HEK293T (cell line): Measurements from ENCODE around the gene ARL17B.
"Not testable (repeated sequence)": the region's sequence is repeated elsewhere in the genome, so short reads cannot be mapped to it uniquely, and the experiment has no call there.

Source experiments
- ARNT ChIP-seq: fragments of 450-650 bp; IDR thresholded peaks from 2 replicates; pipeline ENCODE4 v1.6.1; 2017; ENCODE audit warnings: mild to moderate bottlenecking
- FOXA1 ChIP-seq: fragments of 450-650 bp; IDR thresholded peaks from 2 replicates; pipeline ENCODE4 v1.6.1; 2016; ENCODE audit warnings: mild to moderate bottlenecking
- NFRKB ChIP-seq: fragments of 450-650 bp; IDR thresholded peaks from 2 replicates; pipeline ENCODE4 v1.6.1; 2016; ENCODE audit warnings: mild to moderate bottlenecking, moderate library complexity
- SP1 ChIP-seq: fragments of 450-650 bp; IDR thresholded peaks from 2 replicates; pipeline ENCODE4 v1.6.1; 2017

DNA sequence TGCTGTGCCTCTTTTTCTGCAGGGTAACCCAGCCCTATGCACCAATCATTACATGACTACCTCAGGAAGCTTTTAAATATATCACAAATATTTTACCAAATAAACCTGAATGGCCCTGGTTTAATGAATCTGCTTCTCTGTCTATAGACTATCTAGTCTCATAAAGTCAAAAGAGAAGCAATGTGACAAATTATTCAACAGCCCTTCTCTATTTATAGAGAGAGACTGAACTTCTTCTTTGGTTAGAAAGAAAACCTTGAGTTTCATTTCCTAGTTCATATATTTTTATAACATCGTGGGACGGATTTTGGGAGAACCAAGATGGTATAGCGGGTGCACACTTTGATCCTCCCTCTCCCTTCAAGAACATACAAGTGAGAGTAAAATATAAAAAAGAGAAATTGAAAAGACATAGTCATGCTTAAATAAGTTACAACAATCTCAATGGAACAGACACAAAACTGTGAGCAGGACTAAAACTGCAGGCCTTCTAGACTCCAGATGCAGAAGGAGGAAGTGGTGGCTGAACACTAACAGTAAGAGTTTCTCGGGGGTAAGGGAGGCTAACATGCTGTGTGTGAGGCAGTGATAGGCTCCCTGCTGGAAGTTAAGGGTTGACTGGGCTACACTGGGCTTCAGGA, 70.5 kb downstream of the ARL17B start:
- not testable (repeated sequence) for TF ChIP-seq SP1, FOXA1, ARNT, NFRKB
